Measurements from ENCODE around the gene EPHA3. TPM values are rescaled to one million over a fixed set of nuclear protein-coding genes. Genes with fewer than 3 reads are reported as not detected.
A peak's percentile ranks its signal among the peaks of the same experiment; 100 is the strongest.

Gene EPHA3
- total RNA-seq, 1 experiment from 2014 or later = not detected

DNA sequence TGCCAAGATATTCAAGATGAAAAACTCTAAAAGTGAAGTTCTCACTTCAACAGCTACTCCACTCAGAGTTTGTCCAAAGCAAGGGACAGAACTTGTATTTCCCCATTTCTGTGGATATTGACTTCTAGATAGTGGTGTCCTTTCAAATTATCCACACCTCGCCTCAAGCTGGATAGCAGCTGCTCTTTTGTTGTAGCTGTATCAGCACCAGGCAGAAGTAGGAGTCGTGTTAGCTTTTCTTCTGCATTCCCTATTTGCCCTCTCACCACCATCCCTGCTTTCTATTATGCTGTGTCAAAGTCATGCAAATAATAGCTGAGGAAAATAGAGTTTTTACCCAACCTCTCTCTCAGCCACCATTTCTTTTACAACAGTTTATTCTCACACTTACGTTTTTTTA, 303.8 kb downstream of the EPHA3 start:
- intact Hi-C loops (cut with micrococcal nuclease) = no loop called here
- H3K36me3 Mint-ChIP-seq (ENCODE audit: insufficient read depth, unreplicated experiment) = no peaks in the 10 kb centered on the region
- no peak overlapping the region for H3K27ac Mint-ChIP-seq (ENCODE audit: low read depth, unreplicated experiment)
- DNase-seq (ENCODE audit: unreplicated experiment) = no peak
- no peaks in the 10 kb centered on the region for H3K9me3 Mint-ChIP-seq (ENCODE audit: unreplicated experiment)
- TF ChIP-seq, protein P1, sequence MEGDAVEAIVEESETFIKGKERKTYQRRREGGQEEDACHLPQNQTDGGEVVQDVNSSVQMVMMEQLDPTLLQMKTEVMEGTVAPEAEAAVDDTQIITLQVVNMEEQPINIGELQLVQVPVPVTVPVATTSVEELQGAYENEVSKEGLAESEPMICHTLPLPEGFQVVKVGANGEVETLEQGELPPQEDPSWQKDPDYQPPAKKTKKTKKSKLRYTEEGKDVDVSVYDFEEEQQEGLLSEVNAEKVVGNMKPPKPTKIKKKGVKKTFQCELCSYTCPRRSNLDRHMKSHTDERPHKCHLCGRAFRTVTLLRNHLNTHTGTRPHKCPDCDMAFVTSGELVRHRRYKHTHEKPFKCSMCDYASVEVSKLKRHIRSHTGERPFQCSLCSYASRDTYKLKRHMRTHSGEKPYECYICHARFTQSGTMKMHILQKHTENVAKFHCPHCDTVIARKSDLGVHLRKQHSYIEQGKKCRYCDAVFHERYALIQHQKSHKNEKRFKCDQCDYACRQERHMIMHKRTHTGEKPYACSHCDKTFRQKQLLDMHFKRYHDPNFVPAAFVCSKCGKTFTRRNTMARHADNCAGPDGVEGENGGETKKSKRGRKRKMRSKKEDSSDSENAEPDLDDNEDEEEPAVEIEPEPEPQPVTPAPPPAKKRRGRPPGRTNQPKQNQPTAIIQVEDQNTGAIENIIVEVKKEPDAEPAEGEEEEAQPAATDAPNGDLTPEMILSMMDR (IDR thresholded peaks at IDR 0.05; ENCODE audit: unreplicated experiment) = no peak
- peaks cover 66% of the 10 kb centered on the region for H3K27me3 Mint-ChIP-seq (ENCODE audit: insufficient read depth, unreplicated experiment)
- ChIA-PET POLR2A (interaction anchor here (1.0 to 1.2 kb wide), 2 partner anchors 9 to 167 kb away, joined by 3 read pairs; no protein-coding TSS in a partner anchor), CTCF (interaction anchor here (0.6 to 0.9 kb wide), 3 partner anchors 21 to 995 kb away, joined by 3 to 7 read pairs (median 4); no protein-coding TSS in a partner anchor)
- H3K4me3 Mint-ChIP-seq (ENCODE audit: unreplicated experiment) = no peak overlapping the region
- no TSS peak for BruUV-seq (replicated peaks)
- no peaks in the 10 kb centered on the region for H3K4me1 Mint-ChIP-seq (ENCODE audit: insufficient read depth, unreplicated experiment)

DNA sequence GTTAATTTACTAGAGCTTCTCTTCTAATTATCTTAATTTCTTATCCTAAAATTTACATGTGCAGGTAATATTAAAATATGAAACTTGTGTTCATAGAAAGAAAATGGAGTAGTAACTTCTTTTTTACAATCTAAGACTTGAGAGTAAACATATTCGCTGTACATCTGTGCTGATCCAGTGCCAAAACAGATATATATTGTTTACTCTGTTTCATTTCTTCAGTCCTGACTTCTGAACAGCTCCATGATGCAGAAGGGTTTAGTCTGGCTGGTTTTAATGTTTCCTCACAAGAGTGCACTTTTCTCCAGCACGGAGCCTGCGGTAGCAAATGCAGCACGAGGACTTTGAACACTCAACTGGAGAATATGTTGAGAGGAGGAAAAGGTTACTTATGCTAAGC, 306.8 kb downstream of the EPHA3 start:
- POLR2A ChIA-PET = interaction anchor here (0.6 kb wide), 1 partner anchor 10 kb away, joined by 4 read pairs; no protein-coding TSS in a partner anchor
- Mint-ChIP-seq H3K36me3 (ENCODE audit: insufficient read depth, unreplicated experiment) (no peaks in the 10 kb centered on the region), H3K27me3 (ENCODE audit: insufficient read depth, unreplicated experiment) (peaks cover 62% of the 10 kb centered on the region), H3K4me3 (ENCODE audit: unreplicated experiment) (no peak overlapping the region), H3K27ac (ENCODE audit: low read depth, unreplicated experiment) (no peak overlapping the region), H3K4me1 (ENCODE audit: insufficient read depth, unreplicated experiment) (no peaks in the 10 kb centered on the region), H3K9me3 (ENCODE audit: unreplicated experiment) (no peaks in the 10 kb centered on the region)
- TF ChIP-seq, protein P1 (IDR thresholded peaks at IDR 0.05; ENCODE audit: unreplicated experiment) = no peak
- DNase-seq (ENCODE audit: unreplicated experiment) = no peak
- no TSS peak for BruUV-seq (replicated peaks)
- CTCF ChIA-PET = interaction anchor here (0.5 kb wide), 1 partner anchor 535 kb away, joined by 3 read pairs; no protein-coding TSS in a partner anchor
- intact Hi-C loops (cut with micrococcal nuclease) = no loop called here

DNA sequence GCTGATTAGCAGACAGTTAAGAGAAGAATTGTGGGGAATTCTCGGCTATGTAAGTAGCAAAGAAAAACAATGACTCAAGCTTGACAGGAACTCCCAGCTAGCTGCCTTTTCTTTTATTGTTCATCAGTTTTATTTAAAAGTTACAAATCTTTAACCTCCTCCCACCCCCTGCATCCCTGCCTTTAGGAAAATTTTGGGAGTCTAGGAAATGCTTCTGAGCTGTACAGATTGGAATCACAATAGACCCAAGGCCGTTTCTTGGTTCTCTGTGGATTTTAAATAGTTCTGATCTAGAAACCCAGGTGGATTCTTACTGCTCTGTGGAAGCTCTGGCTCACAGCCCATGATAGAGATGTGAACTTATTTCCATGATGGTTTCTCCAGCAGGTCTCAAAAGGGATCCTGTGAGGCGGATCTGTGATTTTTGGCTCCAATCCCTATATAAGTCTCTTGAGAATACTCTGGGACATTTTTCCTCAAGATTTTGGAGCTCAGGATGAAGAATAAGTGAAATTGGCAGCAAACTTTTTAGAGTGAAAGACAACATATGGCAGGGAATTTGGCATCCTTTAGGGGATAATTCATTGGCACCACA, 312.3 kb downstream of the EPHA3 start:
- Mint-ChIP-seq H3K9me3 (ENCODE audit: unreplicated experiment) (no peaks in the 10 kb centered on the region), H3K4me3 (ENCODE audit: unreplicated experiment) (no peak overlapping the region), H3K27ac (ENCODE audit: low read depth, unreplicated experiment) (no peak overlapping the region), H3K27me3 (ENCODE audit: insufficient read depth, unreplicated experiment) (peaks cover 68% of the 10 kb centered on the region), H3K4me1 (ENCODE audit: insufficient read depth, unreplicated experiment) (no peaks in the 10 kb centered on the region), H3K36me3 (ENCODE audit: insufficient read depth, unreplicated experiment) (no peaks in the 10 kb centered on the region)
- intact Hi-C loops (cut with micrococcal nuclease) = no loop called here
- ChIA-PET CTCF (interaction anchor here (1.0 kb wide), 1 partner anchor 151 kb away, joined by 5 read pairs; no protein-coding TSS in a partner anchor), POLR2A (no interaction called here)
- DNase-seq (ENCODE audit: unreplicated experiment) = peak; percentile 24
- TF ChIP-seq, protein P1 (IDR thresholded peaks at IDR 0.05; ENCODE audit: unreplicated experiment) = no peak
- no TSS peak for BruUV-seq (replicated peaks)

DNA sequence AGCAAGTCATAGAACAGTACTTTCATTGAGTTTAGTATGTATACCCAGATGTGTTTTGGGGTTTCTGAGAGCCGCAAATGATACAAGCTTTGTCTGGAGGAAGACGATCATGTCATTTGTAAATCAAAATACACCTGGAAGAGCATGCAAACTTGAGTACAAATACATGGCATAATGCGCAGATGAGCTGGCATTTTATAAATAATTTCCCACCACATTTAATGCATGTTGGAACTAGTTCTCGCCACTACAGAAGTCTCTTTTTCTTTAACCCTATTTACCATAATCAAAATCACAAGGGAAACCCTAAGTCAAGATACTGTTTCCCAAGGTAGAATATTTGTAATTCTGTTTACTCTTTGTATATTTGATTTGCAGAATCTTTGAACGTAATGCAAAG, 318.6 kb downstream of the EPHA3 start:
- Mint-ChIP-seq H3K9me3 (ENCODE audit: unreplicated experiment) (no peaks in the 10 kb centered on the region), H3K36me3 (ENCODE audit: insufficient read depth, unreplicated experiment) (no peaks in the 10 kb centered on the region), H3K27me3 (ENCODE audit: insufficient read depth, unreplicated experiment) (peaks cover 49% of the 10 kb centered on the region), H3K4me3 (ENCODE audit: unreplicated experiment) (no peak overlapping the region), H3K4me1 (ENCODE audit: insufficient read depth, unreplicated experiment) (no peaks in the 10 kb centered on the region), H3K27ac (ENCODE audit: low read depth, unreplicated experiment) (no peak overlapping the region)
- CTCF ChIA-PET = interaction anchor here (0.5 kb wide), 1 partner anchor 853 kb away, joined by 3 read pairs; no protein-coding TSS in a partner anchor
- POLR2A ChIA-PET = interaction anchor here (1.1 kb wide), 1 partner anchor 11 kb away, joined by 3 read pairs; no protein-coding TSS in a partner anchor
- no TSS peak for BruUV-seq (replicated peaks)
- intact Hi-C loops (cut with micrococcal nuclease) = no loop called here
- TF ChIP-seq, protein P1 (IDR thresholded peaks at IDR 0.05; ENCODE audit: unreplicated experiment) = no peak
- DNase-seq (ENCODE audit: unreplicated experiment) = no peak
